ENCODE results near the gene CLIC5. TPM values are rescaled to one million over a fixed set of nuclear protein-coding genes. Genes with fewer than 3 reads are reported as not detected.

CLIC5 gene
- total RNA-seq, 1 donor = 0.52 TPM

DNA sequence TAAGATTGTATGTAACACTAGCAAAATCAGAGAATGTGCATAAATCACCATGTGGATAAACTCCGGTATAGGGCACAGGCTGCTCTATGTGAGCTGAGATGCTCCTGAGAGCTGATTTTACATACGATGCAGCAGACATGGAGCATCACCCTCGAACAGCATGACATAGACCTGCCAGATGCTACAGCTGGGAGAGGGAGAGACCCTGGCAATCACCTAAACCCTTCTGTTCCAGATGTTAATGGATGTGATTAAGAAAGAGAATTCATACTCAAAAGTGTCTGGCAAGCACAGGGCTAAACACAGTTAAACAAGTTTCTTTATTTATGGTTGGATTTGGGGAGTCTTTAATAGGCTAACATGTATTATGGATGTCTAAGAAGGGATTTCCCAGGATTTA is 157.0 kb downstream of the CLIC5 start:
- Histone ChIP-seq H3K27me3 (ENCODE audit: insufficient read depth, low read length) (no peaks in the 10 kb centered on the region), H3K9me3 (ENCODE audit: low read depth, low read length) (no peaks in the 10 kb centered on the region), H3K4me3 (ENCODE audit: low read length) (no peak overlapping the region), H3K4me1 (ENCODE audit: insufficient read depth, low read length) (no peaks in the 10 kb centered on the region)

DNA sequence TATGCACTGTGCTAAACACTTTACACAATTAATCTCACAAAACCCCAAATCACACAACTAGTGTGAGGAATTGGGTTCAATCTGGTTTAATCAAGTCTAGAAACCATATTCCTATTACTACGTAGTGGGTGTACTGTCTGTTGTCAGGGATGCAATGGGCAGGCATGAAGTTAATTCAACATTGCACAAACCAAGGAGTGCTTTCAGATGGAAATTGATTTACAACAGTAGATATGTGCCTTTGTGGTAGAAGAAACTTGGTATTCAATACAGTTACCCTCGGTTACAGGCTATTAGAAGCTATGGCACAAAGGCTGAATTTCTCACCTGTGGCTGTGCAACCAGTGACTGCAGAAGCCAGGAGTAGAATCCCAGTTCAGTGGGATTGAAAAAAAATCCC is 157.8 kb downstream of the CLIC5 start:
- H3K4me3 ChIP-seq (ENCODE audit: low read length) = no peak overlapping the region
- no peaks in the 10 kb centered on the region for H3K27me3 ChIP-seq (ENCODE audit: insufficient read depth, low read length)
- no peaks in the 10 kb centered on the region for H3K9me3 ChIP-seq (ENCODE audit: low read depth, low read length)
- no peaks in the 10 kb centered on the region for H3K4me1 ChIP-seq (ENCODE audit: insufficient read depth, low read length)

DNA sequence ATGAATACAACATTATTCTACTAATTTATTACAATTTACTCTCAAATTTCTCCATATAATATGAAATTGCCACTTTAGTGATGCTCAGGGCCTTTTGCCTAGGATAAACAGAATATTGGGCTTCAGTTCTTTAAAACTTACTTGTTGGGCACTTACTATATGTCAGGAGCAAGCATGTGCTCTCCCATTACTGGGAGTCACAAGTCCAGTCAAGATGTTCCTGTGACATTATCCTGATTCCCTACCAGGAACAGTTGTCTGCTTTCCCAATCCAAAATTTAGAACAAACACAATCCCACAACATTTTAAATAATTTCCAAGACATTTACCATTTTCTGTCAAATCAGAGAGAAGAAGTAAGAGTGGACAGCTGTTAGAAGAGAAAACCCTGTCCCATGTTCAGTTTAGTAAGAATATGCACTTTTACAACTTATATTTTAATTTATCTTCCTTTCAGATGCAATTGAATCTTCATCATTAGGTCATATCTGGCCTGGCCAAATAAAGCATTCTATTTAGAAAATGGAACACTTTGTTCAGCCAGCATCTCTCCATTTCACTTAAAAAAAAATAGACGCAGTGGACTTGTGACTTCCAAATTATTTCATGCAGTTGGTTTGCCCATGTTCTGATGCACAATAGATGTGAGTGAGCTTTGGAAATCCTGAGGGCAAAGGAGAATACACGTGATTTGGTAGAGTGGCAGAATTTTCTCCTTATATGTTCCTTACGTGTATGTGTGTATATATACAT is 159.8 kb downstream of the CLIC5 start:
- Histone ChIP-seq H3K4me1 (ENCODE audit: insufficient read depth, low read length) (no peaks in the 10 kb centered on the region), H3K27me3 (ENCODE audit: insufficient read depth, low read length) (no peaks in the 10 kb centered on the region), H3K9me3 (ENCODE audit: low read depth, low read length) (no peaks in the 10 kb centered on the region), H3K4me3 (ENCODE audit: low read length) (no peak overlapping the region)

DNA sequence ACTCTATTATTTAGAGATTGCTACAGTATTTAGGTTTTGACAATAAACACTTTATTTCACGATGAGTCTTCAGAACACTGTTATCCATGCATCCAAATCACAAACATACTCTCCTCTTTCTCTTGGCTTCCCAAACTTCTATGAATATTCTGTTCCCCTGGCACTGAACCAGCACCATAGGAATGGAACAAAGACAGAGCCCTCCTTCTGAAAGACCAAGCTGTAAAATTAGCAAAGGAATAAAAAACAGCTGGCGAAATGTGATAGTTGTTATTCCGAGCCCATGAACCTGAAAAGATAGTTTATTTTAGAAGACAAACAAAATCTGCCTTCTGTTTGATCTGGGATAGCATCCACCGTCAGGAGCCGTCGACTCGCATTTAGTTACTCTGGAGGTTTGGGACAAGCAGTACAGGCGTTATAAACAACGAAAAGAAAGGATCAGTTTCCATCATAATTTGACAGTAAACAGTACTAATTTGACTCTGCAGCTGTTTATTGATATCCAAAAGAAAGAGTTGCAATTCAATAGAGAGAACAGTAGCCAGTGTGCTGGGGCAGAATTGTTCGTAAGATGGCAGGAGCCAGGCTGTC is 161.4 kb downstream of the CLIC5 start:
- H3K4me1 ChIP-seq (ENCODE audit: insufficient read depth, low read length) = no peaks in the 10 kb centered on the region
- no peaks in the 10 kb centered on the region for H3K9me3 ChIP-seq (ENCODE audit: low read depth, low read length)
- no peaks in the 10 kb centered on the region for H3K27me3 ChIP-seq (ENCODE audit: insufficient read depth, low read length)
- no peak overlapping the region for H3K4me3 ChIP-seq (ENCODE audit: low read length)

DNA sequence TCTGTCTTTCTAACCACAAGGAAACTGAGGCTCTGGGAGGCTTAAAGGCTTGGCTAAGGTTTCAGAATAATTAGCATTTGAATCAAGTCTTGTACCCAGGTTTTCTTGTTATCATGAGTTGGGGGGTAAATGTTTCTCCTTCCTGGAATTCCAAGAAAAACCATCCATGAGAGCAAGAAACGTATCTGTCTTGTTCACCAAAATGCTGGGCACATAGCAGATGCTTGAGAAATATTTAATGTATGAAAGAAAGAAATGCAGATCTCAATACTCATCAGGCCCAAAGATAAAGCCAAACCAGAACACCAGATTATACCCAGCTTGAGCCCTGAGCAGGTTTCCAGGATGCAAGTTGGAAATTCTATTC is 164.6 kb downstream of the CLIC5 start:
- Histone ChIP-seq H3K4me1 (ENCODE audit: insufficient read depth, low read length) (no peaks in the 10 kb centered on the region), H3K27me3 (ENCODE audit: insufficient read depth, low read length) (no peaks in the 10 kb centered on the region), H3K9me3 (ENCODE audit: low read depth, low read length) (no peaks in the 10 kb centered on the region), H3K4me3 (ENCODE audit: low read length) (no peak overlapping the region)

DNA sequence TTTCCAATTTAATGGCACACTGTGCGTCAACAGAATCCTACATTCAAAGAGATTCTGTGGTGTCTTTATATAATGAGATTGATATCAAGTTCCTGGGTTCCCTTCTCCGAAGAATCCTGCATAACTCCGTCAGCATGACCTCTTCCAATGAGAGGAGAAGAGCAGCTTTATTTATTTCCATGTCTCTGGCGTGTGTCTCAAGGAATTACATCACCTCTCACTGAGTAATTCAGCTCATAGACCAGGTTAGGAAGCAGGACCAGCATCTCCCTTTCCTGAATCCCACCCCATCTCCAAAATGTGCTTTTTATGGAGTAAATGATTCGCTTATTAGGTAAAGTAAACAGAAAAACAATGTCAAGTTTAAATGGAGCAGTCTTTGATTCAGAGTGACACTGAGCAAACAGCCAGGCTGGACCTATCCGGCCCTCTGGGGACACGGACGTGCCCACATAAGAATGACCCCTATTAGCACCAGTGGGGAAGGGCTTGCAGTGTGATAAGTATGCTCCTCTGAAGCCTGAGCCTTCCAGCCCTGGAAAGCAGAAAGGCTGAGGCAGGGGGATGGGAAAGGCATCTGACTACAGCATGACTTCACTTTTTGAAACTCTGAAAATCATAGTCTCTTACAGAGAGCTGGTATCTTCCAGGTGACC is 165.2 kb downstream of the CLIC5 start:
- Histone ChIP-seq H3K27me3 (ENCODE audit: insufficient read depth, low read length) (no peaks in the 10 kb centered on the region), H3K4me1 (ENCODE audit: insufficient read depth, low read length) (no peaks in the 10 kb centered on the region), H3K9me3 (ENCODE audit: low read depth, low read length) (no peaks in the 10 kb centered on the region), H3K4me3 (ENCODE audit: low read length) (no peak overlapping the region)

DNA sequence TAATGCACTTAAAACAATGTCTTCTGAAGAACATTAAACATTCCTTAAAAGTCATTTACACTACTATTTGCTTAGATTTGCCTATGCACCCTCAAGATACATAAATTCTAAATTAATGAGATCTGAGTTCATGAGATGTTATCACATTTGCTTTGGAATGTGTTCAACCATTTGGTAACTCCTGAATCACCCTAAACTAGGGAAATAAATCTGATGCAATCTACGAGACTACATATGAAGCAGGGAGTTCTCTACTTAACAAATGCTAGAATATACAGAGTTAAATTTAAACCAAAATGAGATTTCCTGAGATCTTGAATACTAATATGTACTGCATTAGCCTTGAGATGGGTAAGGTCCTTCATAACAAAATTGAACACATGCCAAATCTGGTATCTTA is 170.1 kb downstream of the CLIC5 start:
- no peak overlapping the region for H3K4me3 ChIP-seq (ENCODE audit: low read length)
- H3K27me3 ChIP-seq (ENCODE audit: insufficient read depth, low read length) = no peaks in the 10 kb centered on the region
- no peaks in the 10 kb centered on the region for H3K4me1 ChIP-seq (ENCODE audit: insufficient read depth, low read length)
- H3K9me3 ChIP-seq (ENCODE audit: low read depth, low read length) = no peaks in the 10 kb centered on the region

DNA sequence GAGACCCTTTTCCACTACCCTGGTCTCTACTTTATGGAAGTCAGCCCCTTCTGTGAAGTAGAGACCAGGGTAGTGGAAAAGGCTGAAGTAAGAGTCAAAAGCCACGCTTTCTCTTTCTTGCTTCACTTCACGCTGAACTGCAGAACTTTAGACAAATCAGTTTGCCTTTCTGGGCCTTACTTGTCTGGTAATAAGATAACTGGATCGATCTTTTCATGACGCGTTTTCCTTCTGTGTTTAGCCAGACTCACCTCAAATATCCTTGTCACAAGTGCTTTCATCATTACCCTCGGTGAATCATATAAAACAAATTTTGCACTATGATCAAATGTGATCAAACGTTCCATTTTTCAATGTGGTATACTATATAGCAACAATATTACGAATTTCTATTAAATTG is 170.7 kb downstream of the CLIC5 start:
- Histone ChIP-seq H3K9me3 (ENCODE audit: low read depth, low read length) (no peaks in the 10 kb centered on the region), H3K4me1 (ENCODE audit: insufficient read depth, low read length) (no peaks in the 10 kb centered on the region), H3K27me3 (ENCODE audit: insufficient read depth, low read length) (no peaks in the 10 kb centered on the region), H3K4me3 (ENCODE audit: low read length) (no peak overlapping the region)

DNA sequence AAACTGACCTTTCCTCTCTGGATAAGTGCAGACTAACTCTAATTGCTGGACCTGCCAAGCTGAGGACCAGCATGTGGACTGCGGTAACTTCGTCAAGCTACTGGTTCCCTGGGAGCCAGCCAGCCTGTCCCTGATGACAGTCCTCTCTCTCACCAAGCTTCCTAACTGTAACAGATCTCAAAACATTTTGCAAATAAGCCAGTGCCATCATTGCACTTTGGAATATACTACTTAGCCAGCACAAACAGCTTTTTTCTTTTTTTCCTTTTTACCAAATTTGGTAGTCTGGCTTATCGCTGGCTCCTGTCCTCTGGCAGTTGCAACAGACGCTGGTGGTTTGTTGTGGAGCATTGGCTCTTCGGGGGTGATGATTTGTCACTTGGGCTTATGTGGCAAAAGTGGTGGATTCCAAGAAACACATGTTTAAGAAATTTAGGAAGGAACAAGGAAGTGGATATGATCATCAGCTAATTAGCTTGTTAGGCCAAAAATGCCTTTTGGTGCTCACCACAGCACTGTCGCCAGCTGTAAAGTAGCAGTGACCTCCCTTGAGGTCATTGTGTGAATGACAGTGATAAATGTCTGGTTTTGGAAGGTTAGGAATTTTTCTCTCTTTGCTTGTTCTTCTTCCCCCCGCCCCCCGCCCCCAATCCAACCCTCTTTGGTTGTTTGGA is 171.7 kb downstream of the CLIC5 start:
- no peaks in the 10 kb centered on the region for H3K4me1 ChIP-seq (ENCODE audit: insufficient read depth, low read length)
- no peaks in the 10 kb centered on the region for H3K27me3 ChIP-seq (ENCODE audit: insufficient read depth, low read length)
- H3K4me3 ChIP-seq (ENCODE audit: low read length) = no peak overlapping the region
- no peaks in the 10 kb centered on the region for H3K9me3 ChIP-seq (ENCODE audit: low read depth, low read length)

DNA sequence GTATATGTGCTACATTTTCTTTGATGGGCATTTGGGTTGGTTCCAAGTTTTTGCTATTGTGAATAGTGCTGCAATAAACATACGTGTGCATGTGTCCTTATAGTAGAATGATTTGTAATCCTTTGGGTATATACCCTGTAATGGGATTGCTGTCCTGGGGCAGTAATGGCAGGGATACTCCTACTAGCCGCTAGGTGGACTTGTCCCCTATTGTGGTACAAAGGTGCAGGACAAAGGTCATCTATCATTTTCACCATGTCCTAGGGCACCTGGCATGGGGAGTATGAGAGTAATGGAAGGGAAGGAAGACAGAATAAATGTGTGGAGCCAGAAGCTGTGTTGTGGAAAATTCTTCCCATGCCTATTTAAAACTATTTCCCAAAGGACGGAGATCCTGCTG is 174.6 kb downstream of the CLIC5 start:
- no peaks in the 10 kb centered on the region for H3K4me1 ChIP-seq (ENCODE audit: insufficient read depth, low read length)
- H3K27me3 ChIP-seq (ENCODE audit: insufficient read depth, low read length) = no peaks in the 10 kb centered on the region
- no peak overlapping the region for H3K4me3 ChIP-seq (ENCODE audit: low read length)
- no peaks in the 10 kb centered on the region for H3K9me3 ChIP-seq (ENCODE audit: low read depth, low read length)

DNA sequence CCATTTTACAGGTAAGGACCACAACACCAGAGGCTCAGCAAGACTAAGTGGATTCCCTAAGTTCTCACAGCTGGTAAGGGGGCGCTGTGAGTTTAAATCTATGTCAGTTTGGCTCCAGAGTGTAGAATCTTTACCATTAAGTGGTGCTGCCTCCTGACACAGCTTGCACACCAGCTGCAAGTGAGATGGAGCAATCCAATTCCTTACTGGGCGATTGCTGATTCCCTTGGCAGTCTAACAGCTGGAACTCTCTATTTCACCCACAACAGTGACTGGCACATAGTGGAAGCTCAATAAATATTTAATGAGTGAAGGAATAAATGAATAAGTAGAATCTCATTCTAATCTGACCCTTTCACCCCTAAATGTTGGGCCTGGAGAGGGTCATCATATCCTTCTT is 176.7 kb downstream of the CLIC5 start:
- H3K4me1 ChIP-seq (ENCODE audit: insufficient read depth, low read length) = no peaks in the 10 kb centered on the region
- no peaks in the 10 kb centered on the region for H3K9me3 ChIP-seq (ENCODE audit: low read depth, low read length)
- no peaks in the 10 kb centered on the region for H3K27me3 ChIP-seq (ENCODE audit: insufficient read depth, low read length)
- no peak overlapping the region for H3K4me3 ChIP-seq (ENCODE audit: low read length)

DNA sequence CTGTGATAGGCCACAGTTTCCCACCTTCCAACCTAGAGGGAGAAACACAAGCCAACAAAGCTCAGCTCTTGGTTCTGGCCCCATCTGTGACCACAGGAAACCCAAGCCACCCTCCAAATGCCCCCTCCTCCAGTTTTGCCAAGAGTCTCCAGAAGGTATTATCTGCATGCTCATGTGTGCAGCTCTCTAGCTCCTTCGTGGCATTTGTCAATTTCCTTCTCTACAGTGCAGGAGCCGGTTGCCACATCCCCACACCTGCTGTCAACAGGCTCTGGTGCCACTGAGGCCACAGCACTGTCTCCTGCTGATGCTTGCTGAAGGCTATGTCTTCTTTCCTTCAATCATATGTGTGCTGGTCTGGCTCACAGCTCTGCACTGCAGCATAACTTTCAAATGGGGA is 177.2 kb downstream of the CLIC5 start:
- Histone ChIP-seq H3K9me3 (ENCODE audit: low read depth, low read length) (no peaks in the 10 kb centered on the region), H3K27me3 (ENCODE audit: insufficient read depth, low read length) (no peaks in the 10 kb centered on the region), H3K4me1 (ENCODE audit: insufficient read depth, low read length) (no peaks in the 10 kb centered on the region), H3K4me3 (ENCODE audit: low read length) (no peak overlapping the region)

DNA sequence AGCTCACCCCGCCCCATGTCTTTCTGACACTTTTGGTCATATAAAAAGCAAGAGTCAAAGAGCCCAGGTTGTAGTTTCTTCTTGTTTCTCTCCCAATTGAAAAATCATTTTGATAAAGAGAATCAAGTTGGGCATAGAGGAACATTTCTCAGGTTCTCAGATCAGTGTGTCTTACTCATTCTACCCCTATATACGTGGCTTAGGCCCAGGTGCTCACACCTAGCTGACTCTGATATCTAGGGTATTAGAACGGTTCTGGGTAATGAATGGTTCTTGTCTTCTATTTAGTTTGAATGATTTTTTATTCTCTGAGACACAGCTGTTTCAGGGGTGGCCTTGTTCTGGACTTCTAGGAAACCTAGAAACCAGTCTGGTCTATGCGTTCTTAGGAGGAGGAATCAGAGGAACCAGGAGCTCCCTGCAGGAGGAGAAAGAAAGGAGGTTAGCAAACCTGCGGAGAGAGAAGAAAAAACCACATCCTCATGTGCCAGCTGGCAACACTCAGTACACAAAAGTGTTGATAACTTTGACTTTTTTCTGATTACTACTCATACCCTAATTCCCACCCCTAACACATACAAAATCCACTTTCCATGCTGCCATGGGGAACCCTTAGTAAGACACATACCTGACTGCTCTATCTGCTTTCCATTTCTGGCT is 178.0 kb downstream of the CLIC5 start:
- Histone ChIP-seq H3K4me3 (ENCODE audit: low read length) (no peak overlapping the region), H3K9me3 (ENCODE audit: low read depth, low read length) (no peaks in the 10 kb centered on the region), H3K27me3 (ENCODE audit: insufficient read depth, low read length) (no peaks in the 10 kb centered on the region), H3K4me1 (ENCODE audit: insufficient read depth, low read length) (no peaks in the 10 kb centered on the region)

DNA sequence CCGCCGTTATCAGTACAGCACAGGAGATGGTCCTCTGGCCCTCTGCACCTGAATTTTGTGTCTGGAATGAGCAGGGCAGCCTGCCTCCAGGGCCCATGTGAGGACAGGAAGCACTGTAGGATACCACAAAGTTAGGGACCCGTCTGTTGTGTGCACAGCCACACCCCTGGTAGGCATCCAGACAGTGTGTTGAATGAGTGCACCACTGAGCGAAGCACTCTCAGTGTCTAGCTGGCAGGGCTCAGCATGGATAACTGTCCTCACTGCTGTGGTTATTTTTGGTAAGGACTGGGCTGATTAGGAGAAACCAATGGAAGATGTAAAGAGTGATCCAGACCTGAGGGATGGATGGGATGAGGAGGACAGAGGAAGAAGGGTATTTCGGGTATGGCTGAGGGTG is 178.7 kb downstream of the CLIC5 start:
- Histone ChIP-seq H3K4me3 (ENCODE audit: low read length) (no peak overlapping the region), H3K4me1 (ENCODE audit: insufficient read depth, low read length) (peaks cover 2% of the 10 kb centered on the region), H3K27me3 (ENCODE audit: insufficient read depth, low read length) (no peaks in the 10 kb centered on the region), H3K9me3 (ENCODE audit: low read depth, low read length) (no peaks in the 10 kb centered on the region)

DNA sequence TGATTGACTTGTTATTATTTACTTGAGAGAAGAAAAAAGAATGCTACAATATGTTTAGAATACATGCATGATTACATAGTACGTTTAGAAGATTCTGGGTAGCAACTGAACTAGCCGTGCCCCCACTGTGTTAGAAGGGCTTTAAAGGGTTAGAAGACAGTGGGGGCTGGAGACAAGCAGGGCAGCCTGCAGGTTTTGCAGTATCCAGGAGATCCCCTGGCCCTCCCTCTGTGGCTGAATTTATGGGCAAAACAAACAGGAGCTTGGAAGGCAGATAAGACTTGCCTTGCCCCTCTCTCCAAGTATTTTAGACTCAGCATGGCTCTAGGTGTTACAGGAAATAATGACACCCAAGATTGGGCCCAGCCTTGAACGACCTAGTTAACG is 179.2 kb downstream of the CLIC5 start:
- H3K27me3 ChIP-seq (ENCODE audit: insufficient read depth, low read length) = no peaks in the 10 kb centered on the region
- H3K4me3 ChIP-seq (ENCODE audit: low read length) = no peak overlapping the region
- peaks cover 7% of the 10 kb centered on the region for H3K4me1 ChIP-seq (ENCODE audit: insufficient read depth, low read length)
- H3K9me3 ChIP-seq (ENCODE audit: low read depth, low read length) = no peaks in the 10 kb centered on the region

Measured in mononuclear cell (primary cell).